GDM1 (cell line): ENCODE results near the gene NSD2.
"Not testable (repeated sequence)": the region's sequence is repeated elsewhere in the genome, so short reads cannot be mapped to it uniquely, and the experiment has no call there.

Experiments
- DNase-seq: peaks from one replicate; lab custom pipeline; 2025; lab: John Stamatoyannopoulos, UW

Gene NSD2

DNA sequence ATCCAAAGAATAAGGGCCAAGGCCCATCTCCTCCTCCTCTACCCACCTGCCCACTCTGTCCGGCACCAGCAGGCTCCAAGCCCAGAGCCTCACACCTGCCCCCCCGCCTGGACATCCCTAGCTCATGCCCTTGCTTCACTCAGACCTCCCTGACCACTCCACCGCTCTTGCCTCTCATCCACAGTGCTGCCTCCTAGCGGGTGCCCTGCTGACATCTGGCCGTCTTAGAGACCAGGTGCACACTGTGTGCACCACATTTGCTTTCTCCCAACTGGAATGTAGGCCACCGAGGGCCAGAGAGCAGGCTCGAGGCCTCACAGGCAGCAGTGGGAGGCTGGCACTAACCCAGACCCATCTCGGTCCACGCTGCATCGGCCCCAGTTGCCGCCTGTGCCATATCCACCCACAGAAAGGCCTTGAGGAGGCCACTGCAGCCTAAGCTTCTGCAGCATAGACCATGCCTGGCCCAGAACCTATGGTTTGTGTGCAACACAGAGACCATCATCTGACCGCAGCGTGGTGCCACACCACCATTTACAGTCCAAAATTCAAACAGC lies 28.8 kb upstream of the NSD2 start:
- no peak for DNase-seq

DNA sequence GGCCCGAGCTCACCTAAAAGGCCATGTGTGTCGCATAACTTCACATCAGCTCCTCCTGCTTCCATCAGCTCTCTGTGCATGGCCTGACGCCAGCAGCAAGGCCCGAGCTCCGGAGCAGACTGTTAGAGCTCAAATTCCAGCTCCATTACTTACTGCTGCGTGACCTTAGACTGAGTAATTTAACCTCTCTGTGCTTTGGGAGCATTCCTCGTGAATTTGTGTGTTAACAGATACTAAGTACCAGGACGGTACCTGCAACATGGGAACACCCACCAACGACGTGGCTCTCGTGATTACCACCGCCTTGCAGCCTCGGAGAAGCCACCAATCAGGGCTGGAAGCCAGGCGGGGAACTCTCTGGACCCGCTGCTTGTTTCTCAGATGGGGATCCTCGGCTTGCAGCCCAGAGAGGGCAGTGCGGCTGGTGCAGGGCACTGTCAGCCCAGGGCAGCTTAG lies 28.2 kb upstream of the NSD2 start:
- no peak for DNase-seq

DNA sequence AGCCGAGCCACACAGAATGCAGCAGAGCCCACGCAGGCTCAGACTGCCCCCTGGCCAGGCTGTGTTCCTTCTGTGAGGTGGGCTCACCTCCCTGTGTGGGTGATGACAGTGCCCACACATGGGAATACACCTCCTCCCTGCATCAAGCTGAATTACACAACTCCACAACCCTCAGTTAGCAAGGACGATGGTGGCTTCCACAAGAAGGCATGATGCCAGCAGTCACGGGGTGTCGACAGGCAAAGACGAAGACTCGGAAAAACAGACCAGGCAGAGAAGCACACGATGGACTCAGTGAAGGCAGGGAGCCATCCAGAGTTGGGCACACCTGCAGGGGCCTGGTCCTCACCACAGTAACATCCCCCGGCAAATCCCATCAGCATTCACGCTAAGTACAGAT lies 27.3 kb upstream of the NSD2 start:
- DNase-seq = no peak

DNA sequence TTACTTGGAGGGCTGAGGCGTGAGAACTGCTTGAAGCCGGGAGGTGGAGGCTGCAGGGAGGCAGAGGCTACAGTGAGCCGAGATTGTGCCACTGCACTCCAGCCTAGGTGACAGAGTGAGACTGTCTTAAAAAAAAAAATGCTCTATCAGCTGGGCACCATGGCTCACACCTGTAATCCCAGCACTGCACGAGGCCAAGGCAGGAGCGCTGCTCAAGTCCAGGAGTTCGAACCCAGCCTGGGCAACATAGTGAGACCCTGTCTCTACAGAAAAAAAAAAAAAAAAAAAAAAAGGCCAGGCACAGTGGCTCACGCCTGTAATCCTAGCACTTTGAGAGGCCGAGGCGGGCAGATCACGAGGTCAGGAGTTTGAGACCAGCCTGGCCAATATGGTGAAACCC lies 26.6 kb upstream of the NSD2 start:
- DNase-seq = not testable (repeated sequence)

DNA sequence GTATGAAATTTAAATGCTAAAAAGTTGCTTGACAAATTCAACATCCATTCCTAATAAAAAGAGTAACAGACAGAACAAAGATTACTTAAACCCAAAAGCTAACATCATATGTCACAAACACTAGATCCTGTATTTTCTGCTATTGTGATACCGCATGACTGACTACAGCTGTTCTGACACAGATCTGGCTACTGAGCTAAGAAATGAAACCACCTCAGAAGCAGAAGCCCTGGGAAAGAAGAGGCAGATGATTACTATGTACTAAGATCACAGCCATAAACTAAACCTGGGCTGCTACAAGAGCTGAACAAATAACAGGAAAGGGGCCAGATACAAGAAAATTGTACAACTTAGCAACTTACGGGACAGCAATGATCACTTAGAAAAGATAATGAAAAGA lies 24.6 kb upstream of the NSD2 start:
- no peak for DNase-seq

DNA sequence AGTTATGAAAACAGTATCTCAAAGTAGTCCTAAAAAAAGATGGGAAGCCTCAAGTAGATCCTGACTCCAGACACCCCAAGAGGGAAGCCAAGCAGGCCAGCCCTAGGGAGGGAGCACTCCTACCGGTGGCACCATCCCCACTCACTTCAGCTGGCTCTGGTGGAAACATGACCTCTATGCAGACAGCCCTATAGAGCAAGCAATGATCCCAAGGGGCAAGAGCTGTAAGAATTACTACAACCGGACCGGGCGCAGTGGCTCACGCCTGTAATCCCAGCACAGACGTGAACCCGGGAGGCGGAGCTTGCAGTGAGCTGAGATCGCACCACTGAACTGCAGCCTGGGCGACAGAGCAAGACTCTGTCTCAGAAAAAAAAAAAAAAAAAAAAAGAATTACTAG lies 20.9 kb upstream of the NSD2 start:
- DNase-seq = no peak

DNA sequence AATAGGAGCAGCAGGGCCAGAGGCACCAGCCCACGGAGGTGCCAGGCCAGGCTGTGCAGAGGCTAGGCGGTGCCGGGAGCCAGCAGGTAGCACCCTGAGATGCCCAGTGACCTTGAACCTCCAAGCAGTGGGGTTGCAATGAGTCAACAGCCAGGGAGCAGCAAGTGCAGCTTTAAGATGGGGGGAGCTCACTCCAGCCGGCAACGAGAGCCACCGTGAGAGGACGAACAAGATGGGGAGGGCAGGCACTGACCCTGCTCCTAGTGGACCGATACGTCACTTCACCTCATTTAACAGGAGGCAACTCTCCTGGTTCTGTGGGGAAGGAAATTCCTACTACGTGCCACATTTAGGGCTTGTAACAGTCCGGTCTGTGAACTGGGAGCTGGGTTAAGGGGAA lies 20.0 kb upstream of the NSD2 start:
- DNase-seq = no peak

DNA sequence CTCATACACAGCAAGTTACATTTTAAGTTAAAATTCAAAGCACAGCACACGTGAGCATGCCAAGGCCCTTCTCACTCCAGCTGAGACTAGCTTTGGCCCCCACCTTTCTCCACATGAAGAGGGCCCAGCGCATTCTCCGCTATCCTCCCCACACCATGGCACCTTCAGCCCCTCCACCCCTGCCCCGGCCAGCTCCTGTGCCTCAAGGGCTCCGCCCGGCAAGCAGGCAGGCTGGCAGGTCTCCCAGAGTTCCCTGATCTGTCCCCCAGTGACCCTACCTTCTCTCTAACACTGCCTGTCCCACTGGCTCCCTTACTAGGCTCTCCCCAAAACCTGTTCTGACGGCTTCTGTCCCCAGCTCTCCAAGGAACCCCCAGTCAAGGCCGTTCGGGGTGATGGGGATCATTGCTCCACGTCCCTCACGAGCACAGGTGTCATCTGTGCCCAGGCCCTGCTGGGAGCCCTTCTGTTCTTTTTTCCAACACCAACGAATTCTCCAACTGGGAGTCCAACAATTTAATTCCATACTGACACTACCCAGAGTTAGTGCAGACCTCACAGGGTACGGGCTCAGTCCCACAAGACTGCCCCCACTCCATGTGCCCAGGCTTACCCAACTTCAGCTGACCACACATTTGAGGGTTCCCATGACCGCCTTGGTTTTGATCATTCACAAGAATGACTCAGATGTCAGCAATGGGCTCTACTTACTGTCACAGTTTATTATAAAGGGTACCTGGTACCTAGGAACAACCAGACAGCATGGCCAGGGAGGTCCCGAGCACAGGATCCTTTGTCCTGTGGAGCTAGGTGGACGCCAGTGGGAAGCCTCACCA lies 19.4 kb upstream of the NSD2 start:
- DNase-seq = no peak

DNA sequence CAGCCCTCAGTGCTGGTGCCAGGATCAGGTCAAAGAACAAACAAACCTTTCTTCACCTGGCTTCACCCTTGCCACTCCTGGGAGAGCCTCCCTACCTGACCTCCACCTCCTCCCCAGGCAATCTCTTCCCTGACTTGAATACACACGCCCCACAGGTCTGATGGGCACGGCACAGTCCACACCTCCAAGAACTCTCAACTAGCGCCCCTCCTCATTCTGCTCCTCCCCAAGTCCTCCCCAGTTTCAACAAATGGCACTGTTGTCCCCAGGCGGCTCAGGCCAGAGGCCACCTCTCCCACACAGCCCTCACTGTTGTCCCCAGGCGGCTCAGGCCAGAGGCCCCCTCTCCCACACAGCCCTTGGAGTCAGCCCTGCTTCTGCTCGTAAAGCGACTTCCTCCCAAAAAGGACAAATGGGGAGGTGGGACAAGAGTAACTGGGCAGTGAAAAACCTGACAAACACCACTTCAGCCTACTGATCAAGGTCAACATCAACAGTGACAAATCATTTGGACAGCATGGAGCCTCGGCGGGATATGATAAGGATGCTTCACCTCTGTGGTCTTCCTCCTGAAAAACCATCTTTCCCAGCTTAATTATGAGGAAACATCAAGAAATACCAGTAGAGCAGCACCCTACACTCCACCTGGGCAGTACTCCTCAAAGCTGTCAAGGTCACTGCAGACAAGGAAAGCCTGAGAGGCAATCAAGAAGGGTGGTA lies 18.1 kb upstream of the NSD2 start:
- DNase-seq = no peak

DNA sequence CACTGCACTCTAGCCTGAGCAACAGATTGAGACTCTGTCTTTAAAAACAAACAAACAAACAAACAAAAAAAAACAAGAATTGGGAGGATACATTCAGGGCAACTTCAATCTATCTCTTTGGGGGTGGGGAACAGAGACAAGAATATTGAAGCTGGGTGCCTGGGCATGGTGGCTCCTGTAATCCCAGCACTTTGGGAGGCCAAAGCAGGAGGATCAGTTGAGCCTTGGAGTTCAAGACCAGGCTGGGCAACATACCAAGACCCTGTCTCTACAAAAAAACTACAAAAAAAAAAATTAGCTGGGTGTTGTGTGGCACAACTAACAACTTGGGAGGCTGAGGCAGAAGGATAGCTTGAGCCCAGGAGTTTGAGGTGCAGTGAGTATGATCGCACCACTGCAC lies 16.4 kb upstream of the NSD2 start:
- no peak for DNase-seq

DNA sequence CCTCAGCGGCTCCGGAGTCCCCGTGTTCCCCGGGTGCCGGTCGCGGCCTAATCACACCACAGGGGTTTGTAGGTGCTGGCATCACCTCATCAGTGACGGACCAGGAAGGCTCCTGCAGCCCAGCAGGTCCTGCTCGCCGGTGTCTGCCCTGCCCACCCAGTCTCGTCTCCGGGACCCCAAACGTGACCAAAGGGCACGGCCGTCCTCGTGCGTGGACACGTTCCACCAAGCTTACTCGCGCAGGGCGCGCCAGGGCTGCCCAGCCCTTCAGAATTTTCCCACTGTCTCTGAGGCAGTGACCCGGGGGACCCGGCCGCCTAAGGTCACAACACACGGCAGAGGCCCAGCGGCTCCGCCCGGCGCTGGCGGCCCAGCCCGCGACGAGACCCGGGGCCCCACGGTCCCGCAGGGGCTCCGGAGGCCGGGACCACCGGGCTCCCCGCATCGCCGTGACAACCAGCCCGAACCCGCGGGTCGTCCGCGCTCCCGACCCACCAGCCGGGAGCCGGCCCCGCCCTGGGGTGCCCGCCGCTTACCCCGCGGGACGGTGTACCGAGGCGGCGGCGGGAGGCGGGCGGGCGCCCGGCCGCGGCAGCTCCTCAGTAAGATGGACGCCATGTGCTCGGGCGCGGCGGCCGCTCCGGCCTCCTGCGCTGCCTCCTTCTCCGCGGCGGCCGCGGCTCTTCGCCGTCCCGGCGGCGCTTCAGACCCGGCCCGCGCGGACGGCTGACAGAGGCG lies 15.7 kb upstream of the NSD2 start:
- DNase-seq = no peak

DNA sequence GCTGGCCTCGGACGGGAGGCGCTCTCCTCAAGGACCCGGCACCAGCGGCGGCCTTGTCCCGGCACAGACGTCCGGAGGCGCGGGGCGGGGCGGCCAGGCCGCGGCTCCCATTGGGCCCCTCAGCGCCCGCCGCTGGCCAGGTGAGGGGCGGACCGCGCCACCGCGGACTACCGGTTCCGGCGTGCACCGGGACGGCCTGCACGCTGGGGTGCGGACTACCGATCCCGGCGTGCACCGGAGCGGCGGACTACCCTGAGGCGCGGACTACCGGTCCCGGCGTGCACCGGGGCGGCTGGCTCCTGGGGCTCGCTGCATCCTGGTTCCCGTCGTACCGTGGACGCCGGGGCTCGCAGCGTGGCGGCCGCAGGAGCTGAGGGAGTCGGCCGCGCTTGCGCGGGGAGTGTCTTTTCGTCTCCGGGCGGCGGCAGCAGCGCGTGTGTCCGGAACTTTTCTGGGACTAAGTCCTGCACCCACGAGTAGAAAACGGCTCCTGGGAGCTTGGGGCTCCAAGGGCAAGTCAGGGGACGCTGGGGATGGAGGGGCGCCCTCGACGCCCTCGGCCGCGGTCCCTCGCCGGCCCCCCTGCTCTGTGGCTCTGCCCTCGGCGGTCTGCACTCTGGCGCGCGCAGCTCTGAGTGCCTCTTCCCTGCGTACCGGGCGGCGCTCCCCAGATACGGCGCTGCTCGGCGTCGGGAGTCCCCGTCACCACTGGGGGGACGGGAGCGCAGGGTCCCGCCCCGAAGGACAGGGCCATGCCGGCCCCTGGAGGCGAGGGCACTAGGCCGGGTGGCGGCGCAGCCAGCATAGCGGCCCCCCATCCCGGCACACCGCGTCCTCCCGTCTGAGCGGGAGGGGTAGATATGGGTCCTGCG lies 14.9 kb upstream of the NSD2 start, which contains the start of gene LETM1:
Gene LETM1 (minus strand): TSS at position 86 of the 872 bp plus-strand sequence. CDS start 206 bp downstream, outside the sequence.
- DNase-seq = peak; percentile 94

DNA sequence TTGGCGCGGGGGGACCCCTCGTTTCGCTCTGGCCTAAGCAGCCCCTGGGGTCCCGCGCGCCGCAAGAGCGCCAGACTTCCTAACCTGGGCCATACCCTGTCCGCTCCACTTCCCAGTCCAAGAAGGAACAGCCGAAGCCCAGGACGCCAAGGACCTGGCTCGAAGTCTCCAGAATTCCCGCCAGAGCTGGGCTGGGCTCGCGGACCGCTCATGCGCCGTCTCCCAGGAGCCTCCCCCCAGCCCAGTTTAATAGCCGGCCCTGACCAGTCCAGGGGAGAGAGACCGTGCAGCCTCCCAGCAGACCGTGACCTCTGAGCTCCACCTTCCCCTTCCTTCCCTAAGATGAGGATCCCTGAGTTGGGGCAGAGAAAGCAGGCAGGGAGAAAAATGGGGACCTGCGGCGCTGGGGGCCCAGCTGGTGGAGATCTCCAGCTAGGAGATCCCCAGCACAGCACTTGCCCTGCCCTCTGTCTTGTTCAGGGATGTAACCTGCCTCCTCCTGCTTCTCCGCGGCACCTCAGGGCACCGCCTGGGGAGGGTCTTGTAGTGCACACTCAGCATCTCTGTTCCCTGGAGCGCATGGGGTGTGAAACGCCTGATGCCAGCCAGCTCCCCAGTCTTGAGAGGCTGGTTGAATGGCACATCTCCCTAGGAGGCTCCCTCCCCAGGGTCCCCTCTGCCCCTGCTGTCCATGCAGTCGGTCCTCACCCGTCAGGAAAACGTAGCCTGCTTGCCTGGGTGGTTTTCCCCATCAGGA lies 14.1 kb upstream of the NSD2 start:
- no peak for DNase-seq

DNA sequence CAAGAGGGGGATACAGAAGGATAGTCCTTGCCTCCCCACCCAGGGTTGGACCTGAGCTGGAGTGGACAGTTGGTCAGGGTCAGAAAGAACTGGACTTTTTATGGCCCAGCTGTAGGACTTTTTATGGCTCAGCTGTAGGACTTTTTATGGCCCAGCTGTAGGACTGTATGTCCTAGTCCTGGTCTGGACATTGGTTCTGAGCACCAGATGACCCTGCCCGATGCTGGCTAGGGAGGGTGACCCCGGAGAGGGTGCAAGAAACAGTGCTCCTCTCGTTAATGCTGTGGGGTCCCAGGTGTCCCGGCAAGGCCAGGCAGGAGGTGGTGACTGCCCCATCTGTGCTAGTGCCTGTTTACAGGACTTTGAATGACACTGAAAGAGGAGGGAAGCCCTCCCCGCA lies 13.3 kb upstream of the NSD2 start:
- DNase-seq = no peak

DNA sequence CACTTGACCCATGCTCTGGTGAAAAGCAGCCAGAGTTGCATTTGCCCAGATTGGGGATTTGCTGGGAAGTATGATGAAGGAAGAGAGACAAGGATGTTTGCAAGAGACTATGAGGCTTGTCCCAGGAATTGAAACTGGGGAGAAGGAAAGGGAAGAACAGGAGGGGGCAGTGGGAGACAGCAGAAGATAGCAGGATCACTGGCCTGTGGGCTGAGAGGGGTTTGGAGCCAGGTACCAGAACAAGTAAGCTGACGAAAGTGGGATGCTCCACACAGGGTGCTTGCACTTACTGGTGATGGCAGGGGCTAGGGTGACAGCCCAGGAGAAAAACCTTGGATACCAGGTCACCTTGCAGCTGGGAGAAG lies 11.8 kb upstream of the NSD2 start:
- DNase-seq = no peak

DNA sequence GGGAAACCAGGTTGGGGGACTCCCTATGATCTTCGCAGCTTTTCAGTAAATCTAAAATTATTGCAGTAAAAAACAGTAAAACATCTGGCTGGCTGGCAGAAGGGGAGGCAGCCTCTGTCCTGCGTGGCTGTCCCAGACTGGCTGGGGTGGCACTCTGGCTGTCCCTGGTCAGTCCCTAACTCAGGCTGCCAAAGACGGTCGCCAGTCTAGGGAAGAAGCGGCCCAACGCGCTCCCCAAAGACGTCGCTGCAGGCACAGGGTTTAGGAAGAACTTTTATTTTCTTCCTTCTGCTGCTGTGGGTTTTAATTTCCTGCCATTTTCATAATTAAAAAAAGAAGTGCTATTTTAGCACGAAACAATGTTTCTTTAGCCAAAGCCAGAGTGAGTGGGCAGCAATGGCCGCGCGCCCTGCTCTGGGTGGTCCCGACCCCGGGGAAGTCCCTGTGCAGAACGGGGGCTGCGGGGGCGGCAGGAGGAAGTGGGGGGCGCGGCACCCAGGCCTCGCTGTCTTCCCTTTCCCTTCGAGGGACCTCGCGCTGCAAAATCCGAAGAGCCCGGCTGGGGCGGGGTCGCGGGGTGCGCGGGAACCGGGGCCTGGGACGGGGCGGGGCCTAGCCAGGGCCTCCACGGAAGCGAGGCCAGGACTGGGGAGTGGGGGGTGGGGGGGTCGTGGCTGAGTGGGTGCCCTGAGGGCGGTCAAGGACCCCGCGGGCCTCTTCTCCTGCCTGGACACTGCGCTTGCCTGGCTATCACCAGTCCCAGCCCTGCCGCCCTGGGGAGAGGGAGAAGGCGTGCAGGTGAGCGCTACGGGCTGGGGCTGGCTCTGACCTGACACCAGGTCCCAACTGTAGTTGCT lies 8.9 kb upstream of the NSD2 start:
- no peak for DNase-seq

DNA sequence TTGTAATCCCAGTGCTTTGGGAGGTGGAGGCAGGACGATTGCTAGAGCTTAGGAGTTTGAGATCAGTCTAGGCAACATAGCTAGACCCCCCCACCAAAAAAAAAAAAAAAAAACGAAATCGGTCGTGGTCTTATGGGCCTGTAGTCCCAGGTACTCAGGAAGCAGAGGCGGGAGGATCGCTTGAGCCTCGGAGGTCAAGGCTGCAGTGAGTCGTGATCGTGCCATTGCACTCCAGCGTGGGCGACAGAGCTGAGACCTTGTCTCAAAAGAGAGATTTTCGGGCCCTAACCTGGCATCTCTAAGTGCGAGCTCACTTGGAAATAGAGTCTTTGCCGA lies 8.3 kb upstream of the NSD2 start:
- no peak for DNase-seq

DNA sequence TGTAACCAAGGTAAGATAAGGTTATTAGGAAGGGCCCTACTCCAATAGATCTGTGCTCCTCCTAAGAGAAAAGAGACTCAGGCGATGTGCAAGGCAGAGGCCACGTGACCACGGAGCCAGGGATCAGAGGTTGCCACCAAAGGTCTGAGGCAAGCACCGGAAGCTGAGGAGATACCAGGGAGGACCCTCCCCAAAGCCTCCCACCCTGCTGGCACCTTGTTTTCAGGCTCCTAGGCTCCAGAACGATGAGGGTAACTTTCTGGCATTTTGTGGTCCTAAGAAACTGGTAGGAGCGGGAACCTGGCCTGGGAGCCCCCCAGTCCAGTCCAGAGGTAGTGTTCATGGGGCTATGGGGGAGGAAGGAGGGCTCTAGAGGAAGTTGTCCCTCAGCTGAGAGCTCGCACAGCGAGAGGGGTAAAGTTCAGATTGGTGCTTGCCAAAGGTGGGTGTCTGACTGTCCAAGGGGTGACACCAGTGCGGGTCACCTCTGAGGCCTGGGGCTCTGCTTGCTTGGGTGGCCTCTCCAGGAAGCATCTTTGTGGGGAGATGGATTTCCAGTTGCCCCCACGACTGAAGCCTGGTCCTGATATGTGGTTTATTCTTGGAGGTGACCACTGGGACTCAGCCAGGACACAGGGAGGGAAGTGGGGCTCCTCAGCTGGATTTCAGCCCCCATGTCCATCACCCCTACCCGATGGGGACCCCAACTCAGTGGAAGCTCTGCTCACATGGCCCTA lies 7.7 kb upstream of the NSD2 start:
- no peak for DNase-seq
